SK-N-SH (cell line): ENCODE measurements around the gene DGKD. TPM values are rescaled to one million over a fixed set of nuclear protein-coding genes. Genes with fewer than 3 reads are reported as not detected.

Experiments
- CTCF ChIA-PET: fragments of 300-600, 350-600 bp; formaldehyde crosslinking; extraction: SDS; loops from one replicate; lab custom pipeline; 2021; lab: Yijun Ruan, JAX
- POLR2A ChIA-PET: fragments of 350-600 bp; sonication (Branson Sonifier 250); formaldehyde crosslinking; extraction: SDS; loops from one replicate; lab custom pipeline; 2020; ENCODE audit warnings: antibody characterized with exemption, inconsistent platforms; lab: Yijun Ruan, JAX
- DNase-seq: peaks from one replicate; pipeline ENCODE4 v3.0.0; 2012
- H2AFZ ChIP-seq: fragments of 200-600 bp; sonication (generic); 2 replicates; pipeline ENCODE4 v1.8.1; 2016; ENCODE audit warnings: antibody characterized with exemption, mild to moderate bottlenecking, low read depth
- H3F3A ChIP-seq: fragments of 200-600 bp; sonication (generic); replicated peaks from 2 replicates; pipeline ENCODE3; 2016; ENCODE audit warnings: antibody characterized with exemption, mild to moderate bottlenecking; ENCODE audit not compliant: insufficient read depth
- H3K27ac ChIP-seq, 2 experiments: fragments of 200-500 bp in 1 of 2; fragments of 200-600 bp in 1 of 2; sonication (Bioruptor generic) in 1 of 2; sonication (generic), shearing (Covaris generic) in 1 of 2; 2 replicates each; pipeline versions ENCODE4 v1.5.1 to v1.6.1; 2014 to 2016; ENCODE audit warnings: low read depth in 2 of 2, inconsistent platforms in 1 of 2, low read length in 1 of 2, mild to moderate bottlenecking in 1 of 2, mixed read lengths in 1 of 2
- H3K27me3 ChIP-seq: fragments of 200-600 bp; sonication (generic), shearing (Covaris generic); 2 replicates; pipeline ENCODE4 v1.6.1; 2016; ENCODE audit warnings: mixed run types; ENCODE audit not compliant: insufficient read depth
- H3K36me3 ChIP-seq, 2 experiments: fragments of 200-500 bp in 1 of 2; fragments of 200-600 bp in 1 of 2; sonication (Bioruptor generic) in 1 of 2; sonication (generic) in 1 of 2; replicated peaks in 1 of 2; 2 replicates each; pipeline versions ENCODE3 to v1.5.1; 2014 to 2016; ENCODE audit warnings: low read length in 1 of 2, mild to moderate bottlenecking in 1 of 2; ENCODE audit not compliant: insufficient read depth in 2 of 2, control insufficient read depth in 1 of 2
- H3K4me1 ChIP-seq, 2 experiments: fragments of 200-500 bp in 1 of 2; fragments of 200-600 bp in 1 of 2; sonication (Bioruptor generic) in 1 of 2; sonication (generic), shearing (Covaris generic) in 1 of 2; 2 replicates each; pipeline versions ENCODE4 v1.5.1 to v1.6.1; 2014 to 2016; ENCODE audit warnings: low read depth in 1 of 2, low read length in 1 of 2, mixed run types in 1 of 2; ENCODE audit not compliant: insufficient read depth in 2 of 2, control insufficient read depth in 1 of 2
- H3K4me2 ChIP-seq: fragments of 200-600 bp; sonication (generic), shearing (Covaris generic); 2 replicates; pipeline ENCODE4 v1.6.1; 2017; ENCODE audit warnings: mixed run types
- H3K4me3 ChIP-seq, 2 experiments: fragments of 200-500 bp in 1 of 2; fragments of 200-600 bp in 1 of 2; sonication (Bioruptor generic) in 1 of 2; sonication (generic), shearing (Covaris generic) in 1 of 2; 2 replicates each; pipeline versions ENCODE4 v1.5.1 to v1.8.1; 2014 to 2016; ENCODE audit warnings: low read depth in 2 of 2, inconsistent platforms in 1 of 2, low read length in 1 of 2, mild to moderate bottlenecking in 1 of 2, mixed read lengths in 1 of 2, moderate library complexity in 1 of 2
- H3K79me2 ChIP-seq: fragments of 200-600 bp; sonication (generic); 2 replicates; pipeline ENCODE4 v1.8.1; 2017; ENCODE audit warnings: mild to moderate bottlenecking; ENCODE audit not compliant: insufficient read depth
- H3K9ac ChIP-seq: fragments of 200-600 bp; sonication (generic); 2 replicates; pipeline ENCODE4 v1.6.1; 2017; ENCODE audit warnings: mixed run types
- H3K9me2 ChIP-seq: fragments of 200-600 bp; sonication (generic); 2 replicates; pipeline ENCODE4 v1.6.1; 2017; ENCODE audit warnings: mixed run types
- H3K9me3 ChIP-seq: fragments of 200-600 bp; sonication (generic); 2 replicates; pipeline ENCODE4 v1.6.1; 2017; ENCODE audit warnings: mixed run types, mild to moderate bottlenecking, moderate library complexity
- H4K20me1 ChIP-seq: fragments of 200-600 bp; sonication (generic); 2 replicates; pipeline ENCODE4 v1.6.1; 2017; ENCODE audit warnings: mild to moderate bottlenecking, mixed run types; ENCODE audit not compliant: insufficient read depth
- CHD2 ChIP-seq: fragments of 150-350 bp; IDR thresholded peaks from 2 replicates; pipeline ENCODE4 v1.6.1; 2018; ENCODE audit warnings: low read length; ENCODE audit not compliant: partially characterized antibody
- CTCF ChIP-seq: fragments of 200-600 bp; sonication (generic); IDR thresholded peaks from 2 replicates; pipeline ENCODE4 v1.6.1; 2017; ENCODE audit warnings: antibody characterized with exemption, mild to moderate bottlenecking, moderate library complexity
- ELF1 ChIP-seq: IDR thresholded peaks from 2 replicates; pipeline ENCODE4 v1.4.0; 2012
- EZH2phosphoT487 ChIP-seq: fragments of 200-600 bp; sonication (generic); IDR thresholded peaks from 2 replicates; pipeline ENCODE4 v1.6.1; 2017; ENCODE audit warnings: low read depth, mixed run types, mild to moderate bottlenecking, antibody characterized with exemption, moderate library complexity, borderline replicate concordance
- FOSL2 ChIP-seq: IDR thresholded peaks from 2 replicates; pipeline ENCODE4 v1.4.0; 2012; ENCODE audit warnings: low read depth, mild to moderate bottlenecking, moderate library complexity, borderline replicate concordance
- FOXJ3 ChIP-seq: sonication (generic); formaldehyde crosslinking; IDR thresholded peaks from 2 replicates; pipeline ENCODE4 v1.5.1; 2020; ENCODE audit warnings: mild to moderate bottlenecking, missing genetic modification reagents
- FOXM1 ChIP-seq: IDR thresholded peaks from 2 replicates; pipeline ENCODE4 v1.4.0; 2012; ENCODE audit warnings: low read depth, mild to moderate bottlenecking
- JUND ChIP-seq: IDR thresholded peaks from 2 replicates; pipeline ENCODE4 v1.4.0; 2012
- MAX ChIP-seq: IDR thresholded peaks from 2 replicates; pipeline ENCODE4 v1.4.0; 2012; ENCODE audit warnings: low read depth
- MEF2A ChIP-seq: IDR thresholded peaks from 2 replicates; pipeline ENCODE4 v1.4.0; 2012; ENCODE audit warnings: low read depth, borderline replicate concordance
- MXI1 ChIP-seq: IDR thresholded peaks from 2 replicates; pipeline ENCODE4 v1.6.1; 2012; ENCODE audit warnings: mild to moderate bottlenecking, low read depth, low read length, improper control_type of control experiment
- NFIC ChIP-seq: IDR thresholded peaks from 2 replicates; pipeline ENCODE4 v1.4.0; 2012; ENCODE audit warnings: borderline replicate concordance
- POLR2AphosphoS5 ChIP-seq: IDR thresholded peaks from 2 replicates; pipeline ENCODE4 v1.6.1; 2012; ENCODE audit warnings: low read depth, low read length
- RCOR1 ChIP-seq: fragments of 150-350 bp; IDR thresholded peaks from 2 replicates; pipeline ENCODE4 v1.6.1; 2017; ENCODE audit warnings: antibody characterized with exemption, low read length
- TAF1 ChIP-seq: IDR thresholded peaks from 2 replicates; pipeline ENCODE4 v1.6.1; 2012; ENCODE audit warnings: low read depth, mild to moderate bottlenecking, low read length, moderate library complexity, borderline replicate concordance
- TCF12 ChIP-seq: IDR thresholded peaks from 2 replicates; pipeline ENCODE4 v1.4.0; 2012
- USF1 ChIP-seq: IDR thresholded peaks from 2 replicates; pipeline ENCODE4 v1.4.0; 2012; ENCODE audit warnings: low read depth, borderline replicate concordance
- USF2 ChIP-seq: fragments of 150-350 bp; IDR thresholded peaks from 2 replicates; pipeline ENCODE4 v1.6.1; 2017; ENCODE audit warnings: antibody characterized with exemption, low read length, low read depth, borderline replicate concordance
- YY1 ChIP-seq: IDR thresholded peaks from 2 replicates; pipeline ENCODE4 v1.4.0; 2012; ENCODE audit warnings: low read depth, mild to moderate bottlenecking
- WGBS: methylation state at CpG from one replicate; pipeline ENCODE4 v1.1.6; 2017; ENCODE audit warnings: low lambda C conversion rate; 5-methylcytosine and 5-hydroxymethylcytosine counted together
- polyA plus RNA-seq, 3 experiments: library from polyadenylated mRNA; depleted of rRNA; stranded (reverse); fragments of >200 nt; gene quantifications; 2 replicates each; pipeline ENCODE4 v1.2.3, GENCODE V29; 2012

The DGKD gene
- polyA plus RNA-seq, 1 of the 3 experiments (the other 2 are of a cell fraction): 21.7 TPM

GRCh38 chr2:233455006-233455405 lies 100.7 kb downstream of the DGKD start:
- DNase-seq: no peak
- 99% methylated on average over 11 of the region's 11 CpGs for whole genome bisulfite sequencing

More at GRCh38 chr2:233455006-233455405, 100.7 kb downstream of the DGKD start:
- H3F3A ChIP-seq: no peaks in the 10 kb centered on the region
- H3K27ac ChIP-seq: no peak overlapping the region
- no peaks in the 10 kb centered on the region for H3K9me3 ChIP-seq
- no peaks in the 10 kb centered on the region for H3K4me1 ChIP-seq
- TF ChIP-seq CTCF: no peak
- no peak for TF ChIP-seq ELF1
- no peak for TF ChIP-seq YY1
- TF ChIP-seq USF2: no peak
- no peak for TF ChIP-seq CHD2
- no peak for TF ChIP-seq NFIC
- TF ChIP-seq POLR2AphosphoS5: no peak
- no peak for TF ChIP-seq JUND
- no peak for TF ChIP-seq RCOR1
- no peak for TF ChIP-seq MXI1
- no peak for TF ChIP-seq TCF12
- no peak for TF ChIP-seq MEF2A
- no peak for TF ChIP-seq USF1
- no peak for TF ChIP-seq EZH2phosphoT487
- no peak for TF ChIP-seq FOXM1
- TF ChIP-seq FOSL2: no peak
- no peak for TF ChIP-seq FOXJ3 (CRISPR knock-in tag)
- no peak for TF ChIP-seq TAF1
- no peak for TF ChIP-seq MAX
- no peak overlapping the region for H3K4me3 ChIP-seq
- H3K9me2 ChIP-seq: no peaks in the 10 kb centered on the region
- H3K36me3 ChIP-seq: peaks cover under 1 to 56% of the 10 kb centered on the region in 2 experiments
- H3K27me3 ChIP-seq: no peaks in the 10 kb centered on the region
- POLR2A ChIA-PET: no interaction called here
- CTCF ChIA-PET: interaction anchor here (3.7 kb wide), 1 partner anchor 11 kb away, joined by 23 read pairs; no protein-coding TSS in a partner anchor
- no peak overlapping the region for H3K9ac ChIP-seq
- no peaks in the 10 kb centered on the region for H3K79me2 ChIP-seq
- H2AFZ ChIP-seq: no peak overlapping the region
- H3K4me2 ChIP-seq: no peak overlapping the region
- no peaks in the 10 kb centered on the region for H4K20me1 ChIP-seq
